Measurements from ENCODE around the gene SAMD9L. TPM values are rescaled to one million over a fixed set of nuclear protein-coding genes. Genes with fewer than 3 reads are reported as not detected.

Gene SAMD9L
- polyA plus RNA-seq, 1 of the 3 experiments (the other 2 are of a cell fraction): 1.8 TPM

DNA sequence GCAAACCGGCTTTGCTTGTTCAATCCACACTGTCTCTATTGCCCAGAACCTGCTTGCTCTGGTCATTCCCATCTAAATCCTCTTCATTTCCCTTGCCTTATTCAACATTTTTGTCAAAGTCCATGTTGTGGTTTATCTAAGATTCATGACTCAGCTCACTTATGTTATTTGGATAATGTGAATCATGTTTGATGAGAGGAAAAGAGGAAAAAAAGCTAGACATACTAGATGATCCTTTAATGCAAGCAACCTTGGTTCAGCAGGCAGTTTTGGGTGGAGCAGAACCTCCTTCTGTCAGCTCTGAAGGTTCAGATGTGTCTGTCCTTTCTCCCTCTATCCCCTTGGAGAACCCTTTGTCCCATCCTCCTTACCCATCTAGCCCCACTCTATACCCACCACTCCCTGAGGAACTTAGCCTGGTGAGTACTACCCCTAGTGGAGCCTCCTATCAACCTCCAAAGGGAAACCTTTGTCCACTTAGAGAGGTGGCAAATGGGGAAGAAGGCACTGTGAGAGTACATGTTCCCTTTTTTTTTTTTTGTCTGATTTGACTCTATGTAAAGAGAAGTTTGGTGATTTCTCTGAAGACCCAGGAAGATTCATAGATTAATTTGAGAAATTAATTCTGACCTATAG is 2.1 kb upstream of the SAMD9L start:
- ChIA-PET CTCF (interaction anchor here (1.1 kb wide), 1 partner anchor 1886 kb away, joined by 3 read pairs; no protein-coding TSS in a partner anchor), POLR2A (no interaction called here)
- 3% methylated on average over 1 of the region's 1 CpG for WGBS (ENCODE audit: low lambda C conversion rate)
- peak overlapping the region; percentile 95 for H2AFZ ChIP-seq (ENCODE audit: low read depth)
- no peaks in the 10 kb centered on the region for H3K9me2 ChIP-seq
- H4K20me1 ChIP-seq (ENCODE audit: insufficient read depth): no peaks in the 10 kb centered on the region
- H3K27ac ChIP-seq (ENCODE audit: low read depth in 2 of 2, low read length in 1 of 2): peak overlapping the region in 1 of 2 experiments; percentile 59; a peak in 2 of 4 replicates
- H3K79me2 ChIP-seq (ENCODE audit: insufficient read depth): no peaks in the 10 kb centered on the region; the same call in 1 of the 2 replicates
- H3K4me2 ChIP-seq: peak overlapping the region; percentile 42; the same call in 1 of the 2 replicates
- H3K4me3 ChIP-seq (ENCODE audit: low read depth in 2 of 2, low read length in 1 of 2): no peak overlapping the region
- H3K9me3 ChIP-seq: no peaks in the 10 kb centered on the region
- no peak overlapping the region; the same call in 1 of the 2 replicates for H3K9ac ChIP-seq
- H3K36me3 ChIP-seq (replicated peaks in 1 of 2; ENCODE audit: control insufficient read depth in 1 of 2, insufficient read depth in 2 of 2, low read length in 1 of 2): peaks cover 0 to 2% of the 10 kb centered on the region in 2 experiments
- no peak for DNase-seq
- no peaks in the 10 kb centered on the region for H3K27me3 ChIP-seq (ENCODE audit: insufficient read depth)
- peaks cover 0 to 9% of the 10 kb centered on the region in 2 experiments; a peak in 3 of 4 replicates for H3K4me1 ChIP-seq (ENCODE audit: control insufficient read depth in 1 of 2, insufficient read depth in 2 of 2, low read depth in 1 of 2, low read length in 1 of 2)
- H3F3A ChIP-seq (replicated peaks; ENCODE audit: insufficient read depth): peaks cover 11% of the 10 kb centered on the region
- no peak for TF ChIP-seq SMC3 (IDR thresholded peaks at IDR 0.05; ENCODE audit: low read depth, low read length)
- TF ChIP-seq USF1 (IDR thresholded peaks at IDR 0.05; ENCODE audit: borderline replicate concordance, low read depth): no peak
- no peak for TF ChIP-seq GATA2 (CRISPR knock-in tag; IDR thresholded peaks at IDR 0.05)
- peak; percentile 70 for TF ChIP-seq FOSL2 (IDR thresholded peaks at IDR 0.05; ENCODE audit: borderline replicate concordance, low read depth)
- TF ChIP-seq RCOR1 (IDR thresholded peaks at IDR 0.05; ENCODE audit: low read length): no peak
- TF ChIP-seq, protein P1, sequence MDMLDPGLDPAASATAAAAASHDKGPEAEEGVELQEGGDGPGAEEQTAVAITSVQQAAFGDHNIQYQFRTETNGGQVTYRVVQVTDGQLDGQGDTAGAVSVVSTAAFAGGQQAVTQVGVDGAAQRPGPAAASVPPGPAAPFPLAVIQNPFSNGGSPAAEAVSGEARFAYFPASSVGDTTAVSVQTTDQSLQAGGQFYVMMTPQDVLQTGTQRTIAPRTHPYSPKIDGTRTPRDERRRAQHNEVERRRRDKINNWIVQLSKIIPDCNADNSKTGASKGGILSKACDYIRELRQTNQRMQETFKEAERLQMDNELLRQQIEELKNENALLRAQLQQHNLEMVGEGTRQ (IDR thresholded peaks at IDR 0.05; ENCODE audit: borderline replicate concordance, low read depth, low read length): no peak
- TF ChIP-seq SIN3A (IDR thresholded peaks at IDR 0.05; ENCODE audit: borderline replicate concordance, low read depth, low read length): no peak
- peak; percentile 55 for TF ChIP-seq JUND (IDR thresholded peaks at IDR 0.05)
- TF ChIP-seq FOXJ3 (CRISPR knock-in tag; IDR thresholded peaks at IDR 0.05): no peak
- no peak for TF ChIP-seq RAD21 (IDR thresholded peaks at IDR 0.05; ENCODE audit: low read length)
- TF ChIP-seq, protein P2, sequence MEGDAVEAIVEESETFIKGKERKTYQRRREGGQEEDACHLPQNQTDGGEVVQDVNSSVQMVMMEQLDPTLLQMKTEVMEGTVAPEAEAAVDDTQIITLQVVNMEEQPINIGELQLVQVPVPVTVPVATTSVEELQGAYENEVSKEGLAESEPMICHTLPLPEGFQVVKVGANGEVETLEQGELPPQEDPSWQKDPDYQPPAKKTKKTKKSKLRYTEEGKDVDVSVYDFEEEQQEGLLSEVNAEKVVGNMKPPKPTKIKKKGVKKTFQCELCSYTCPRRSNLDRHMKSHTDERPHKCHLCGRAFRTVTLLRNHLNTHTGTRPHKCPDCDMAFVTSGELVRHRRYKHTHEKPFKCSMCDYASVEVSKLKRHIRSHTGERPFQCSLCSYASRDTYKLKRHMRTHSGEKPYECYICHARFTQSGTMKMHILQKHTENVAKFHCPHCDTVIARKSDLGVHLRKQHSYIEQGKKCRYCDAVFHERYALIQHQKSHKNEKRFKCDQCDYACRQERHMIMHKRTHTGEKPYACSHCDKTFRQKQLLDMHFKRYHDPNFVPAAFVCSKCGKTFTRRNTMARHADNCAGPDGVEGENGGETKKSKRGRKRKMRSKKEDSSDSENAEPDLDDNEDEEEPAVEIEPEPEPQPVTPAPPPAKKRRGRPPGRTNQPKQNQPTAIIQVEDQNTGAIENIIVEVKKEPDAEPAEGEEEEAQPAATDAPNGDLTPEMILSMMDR (IDR thresholded peaks at IDR 0.05): peak; percentile 42
- no peak for TF ChIP-seq YY1 (IDR thresholded peaks at IDR 0.05; ENCODE audit: low read depth)
- TF ChIP-seq, protein P3, sequence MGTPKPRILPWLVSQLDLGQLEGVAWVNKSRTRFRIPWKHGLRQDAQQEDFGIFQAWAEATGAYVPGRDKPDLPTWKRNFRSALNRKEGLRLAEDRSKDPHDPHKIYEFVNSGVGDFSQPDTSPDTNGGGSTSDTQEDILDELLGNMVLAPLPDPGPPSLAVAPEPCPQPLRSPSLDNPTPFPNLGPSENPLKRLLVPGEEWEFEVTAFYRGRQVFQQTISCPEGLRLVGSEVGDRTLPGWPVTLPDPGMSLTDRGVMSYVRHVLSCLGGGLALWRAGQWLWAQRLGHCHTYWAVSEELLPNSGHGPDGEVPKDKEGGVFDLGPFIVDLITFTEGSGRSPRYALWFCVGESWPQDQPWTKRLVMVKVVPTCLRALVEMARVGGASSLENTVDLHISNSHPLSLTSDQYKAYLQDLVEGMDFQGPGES (IDR thresholded peaks at IDR 0.05; ENCODE audit: low read depth, low read length): no peak
- no peak for TF ChIP-seq MAX (IDR thresholded peaks at IDR 0.05; ENCODE audit: low read depth)
- no peak for TF ChIP-seq GABPA (IDR thresholded peaks at IDR 0.05; ENCODE audit: low read depth)
- TF ChIP-seq EP300 (IDR thresholded peaks at IDR 0.05; ENCODE audit: borderline replicate concordance in 1 of 2, low read depth in 1 of 2, low read length in 1 of 2): no peak
- no peak for TF ChIP-seq ELF1 (IDR thresholded peaks at IDR 0.05)
- TF ChIP-seq REST (IDR thresholded peaks at IDR 0.05; ENCODE audit: low read depth, low read length): no peak
- TF ChIP-seq RXRA (IDR thresholded peaks at IDR 0.05; ENCODE audit: borderline replicate concordance, low read depth): no peak
- no peak for TF ChIP-seq MXI1 (IDR thresholded peaks at IDR 0.05; ENCODE audit: low read depth, low read length)
- TF ChIP-seq FOXM1 (IDR thresholded peaks at IDR 0.05; ENCODE audit: low read depth): no peak
- TF ChIP-seq TEAD4 (IDR thresholded peaks at IDR 0.05; ENCODE audit: borderline replicate concordance, insufficient read depth): 0 out of 2 replicates have a peak, but pooled peaks have one; percentile 7

Measured in SK-N-SH (cell line).